ENCODE data around the gene MPV17L2.

The MPV17L2 gene

GRCh38 chr19:18225355-18225701 lies 32.3 kb downstream of the MPV17L2 start:
- no peak overlapping the region for H3K27ac ChIP-seq (ENCODE audit: insufficient read depth, low read length, poor library complexity, severe bottlenecking)
- peaks cover 42% of the 10 kb centered on the region for H3K27me3 ChIP-seq (replicated peaks; ENCODE audit: control insufficient read depth, insufficient read depth, low read length, poor library complexity, severe bottlenecking)
- peaks cover 24% of the 10 kb centered on the region for H3K4me1 ChIP-seq (ENCODE audit: control insufficient read depth, insufficient read depth, low read length, poor library complexity, severe bottlenecking)
- no peaks in the 10 kb centered on the region for H3K9me3 ChIP-seq (ENCODE audit: control insufficient read depth, low read length)
- DNase-seq: no peak
- no peaks in the 10 kb centered on the region for H3K36me3 ChIP-seq (ENCODE audit: control insufficient read depth, insufficient read depth, low read length)
- H3K4me3 ChIP-seq (ENCODE audit: insufficient read depth, low read depth, low read length, poor library complexity, severe bottlenecking): no peak overlapping the region

- no peak for DNase-seq
- no peak within 1 kb of the TSS for H3K4me3 ChIP-seq (ENCODE audit: insufficient read depth, low read depth, low read length, poor library complexity, severe bottlenecking)
- H3K9me3 ChIP-seq (ENCODE audit: control insufficient read depth, low read length): no peaks in the 10 kb centered on the region
- H3K36me3 ChIP-seq (ENCODE audit: control insufficient read depth, insufficient read depth, low read length): no peaks in the 10 kb centered on the region
- peaks cover 42% of the 10 kb centered on the region for H3K27me3 ChIP-seq (replicated peaks; ENCODE audit: control insufficient read depth, insufficient read depth, low read length, poor library complexity, severe bottlenecking)
- H3K27ac ChIP-seq (ENCODE audit: insufficient read depth, low read length, poor library complexity, severe bottlenecking): no peak within 1 kb of the TSS
- peaks cover 24% of the 10 kb centered on the region for H3K4me1 ChIP-seq (ENCODE audit: control insufficient read depth, insufficient read depth, low read length, poor library complexity, severe bottlenecking)
Observed at GRCh38 chr19:18225702-18226468, 32.9 kb downstream of the MPV17L2 start, which contains the start of gene PDE4C. PDE4C (minus strand) TSS chr19:18226438; CDS start chr19:18226415, 23 bp downstream.

- peaks cover 49% of the 10 kb centered on the region for H3K27me3 ChIP-seq (replicated peaks; ENCODE audit: control insufficient read depth, insufficient read depth, low read length, poor library complexity, severe bottlenecking)
- DNase-seq: no peak
- H3K9me3 ChIP-seq (ENCODE audit: control insufficient read depth, low read length): no peaks in the 10 kb centered on the region
- no peaks in the 10 kb centered on the region for H3K36me3 ChIP-seq (ENCODE audit: control insufficient read depth, insufficient read depth, low read length)
- no peak overlapping the region for H3K27ac ChIP-seq (ENCODE audit: insufficient read depth, low read length, poor library complexity, severe bottlenecking)
- H3K4me1 ChIP-seq (ENCODE audit: control insufficient read depth, insufficient read depth, low read length, poor library complexity, severe bottlenecking): peaks cover 24% of the 10 kb centered on the region
- H3K4me3 ChIP-seq (ENCODE audit: insufficient read depth, low read depth, low read length, poor library complexity, severe bottlenecking): no peak overlapping the region
Observed at GRCh38 chr19:18226956-18227780, 34.1 kb downstream of the MPV17L2 start.

GRCh38 chr19:18227781-18228271 lies 34.8 kb downstream of the MPV17L2 start:
- Histone ChIP-seq H3K36me3 (ENCODE audit: control insufficient read depth, insufficient read depth, low read length) (no peaks in the 10 kb centered on the region), H3K9me3 (ENCODE audit: control insufficient read depth, low read length) (no peaks in the 10 kb centered on the region), H3K4me3 (ENCODE audit: insufficient read depth, low read depth, low read length, poor library complexity, severe bottlenecking) (no peak overlapping the region), H3K27ac (ENCODE audit: insufficient read depth, low read length, poor library complexity, severe bottlenecking) (no peak overlapping the region), H3K4me1 (ENCODE audit: control insufficient read depth, insufficient read depth, low read length, poor library complexity, severe bottlenecking) (peaks cover 24% of the 10 kb centered on the region), H3K27me3 (replicated peaks; ENCODE audit: control insufficient read depth, insufficient read depth, low read length, poor library complexity, severe bottlenecking) (peaks cover 55% of the 10 kb centered on the region)
- no peak for DNase-seq

- H3K9me3 ChIP-seq (ENCODE audit: control insufficient read depth, low read length): no peaks in the 10 kb centered on the region
- H3K4me3 ChIP-seq (ENCODE audit: insufficient read depth, low read depth, low read length, poor library complexity, severe bottlenecking): no peak overlapping the region
- DNase-seq: no peak
- H3K27ac ChIP-seq (ENCODE audit: insufficient read depth, low read length, poor library complexity, severe bottlenecking): no peak overlapping the region
- H3K36me3 ChIP-seq (ENCODE audit: control insufficient read depth, insufficient read depth, low read length): no peaks in the 10 kb centered on the region
- H3K27me3 ChIP-seq (replicated peaks; ENCODE audit: control insufficient read depth, insufficient read depth, low read length, poor library complexity, severe bottlenecking): peaks cover 68% of the 10 kb centered on the region
- H3K4me1 ChIP-seq (ENCODE audit: control insufficient read depth, insufficient read depth, low read length, poor library complexity, severe bottlenecking): peaks cover 19% of the 10 kb centered on the region
Observed at GRCh38 chr19:18229474-18229873, 36.5 kb downstream of the MPV17L2 start.

GRCh38 chr19:18229915-18230314 lies 36.9 kb downstream of the MPV17L2 start:
- H3K36me3 ChIP-seq (ENCODE audit: control insufficient read depth, insufficient read depth, low read length): no peaks in the 10 kb centered on the region
- no peak overlapping the region for H3K27ac ChIP-seq (ENCODE audit: insufficient read depth, low read length, poor library complexity, severe bottlenecking)
- H3K4me3 ChIP-seq (ENCODE audit: insufficient read depth, low read depth, low read length, poor library complexity, severe bottlenecking): no peak overlapping the region
- no peak for DNase-seq
- peaks cover 66% of the 10 kb centered on the region for H3K27me3 ChIP-seq (replicated peaks; ENCODE audit: control insufficient read depth, insufficient read depth, low read length, poor library complexity, severe bottlenecking)
- H3K9me3 ChIP-seq (ENCODE audit: control insufficient read depth, low read length): no peaks in the 10 kb centered on the region
- peaks cover 15% of the 10 kb centered on the region for H3K4me1 ChIP-seq (ENCODE audit: control insufficient read depth, insufficient read depth, low read length, poor library complexity, severe bottlenecking)

GRCh38 chr19:18230941-18231734 lies 38.1 kb downstream of the MPV17L2 start:
- H3K27me3 ChIP-seq (replicated peaks; ENCODE audit: control insufficient read depth, insufficient read depth, low read length, poor library complexity, severe bottlenecking): peaks cover 56% of the 10 kb centered on the region
- no peak overlapping the region for H3K4me3 ChIP-seq (ENCODE audit: insufficient read depth, low read depth, low read length, poor library complexity, severe bottlenecking)
- DNase-seq: no peak
- no peaks in the 10 kb centered on the region for H3K9me3 ChIP-seq (ENCODE audit: control insufficient read depth, low read length)
- no peak overlapping the region for H3K27ac ChIP-seq (ENCODE audit: insufficient read depth, low read length, poor library complexity, severe bottlenecking)
- H3K4me1 ChIP-seq (ENCODE audit: control insufficient read depth, insufficient read depth, low read length, poor library complexity, severe bottlenecking): peaks cover 3% of the 10 kb centered on the region
- H3K36me3 ChIP-seq (ENCODE audit: control insufficient read depth, insufficient read depth, low read length): no peaks in the 10 kb centered on the region

- Histone ChIP-seq H3K4me3 (ENCODE audit: insufficient read depth, low read depth, low read length, poor library complexity, severe bottlenecking) (no peak overlapping the region), H3K27me3 (replicated peaks; ENCODE audit: control insufficient read depth, insufficient read depth, low read length, poor library complexity, severe bottlenecking) (peaks cover 50% of the 10 kb centered on the region)
Observed at GRCh38 chr19:18231775-18232174, 38.8 kb downstream of the MPV17L2 start.

GRCh38 chr19:18232540-18233223 lies 39.7 kb downstream of the MPV17L2 start:
- H3K9me3 ChIP-seq (ENCODE audit: control insufficient read depth, low read length): no peaks in the 10 kb centered on the region
- peaks cover 43% of the 10 kb centered on the region for H3K27me3 ChIP-seq (replicated peaks; ENCODE audit: control insufficient read depth, insufficient read depth, low read length, poor library complexity, severe bottlenecking)
- no peak overlapping the region for H3K4me3 ChIP-seq (ENCODE audit: insufficient read depth, low read depth, low read length, poor library complexity, severe bottlenecking)
- no peak for DNase-seq
- no peaks in the 10 kb centered on the region for H3K36me3 ChIP-seq (ENCODE audit: control insufficient read depth, insufficient read depth, low read length)
- H3K4me1 ChIP-seq (ENCODE audit: control insufficient read depth, insufficient read depth, low read length, poor library complexity, severe bottlenecking): no peaks in the 10 kb centered on the region
- no peak overlapping the region for H3K27ac ChIP-seq (ENCODE audit: insufficient read depth, low read length, poor library complexity, severe bottlenecking)

More at GRCh38 chr19:18231775-18232174, 38.8 kb downstream of the MPV17L2 start:
- no peaks in the 10 kb centered on the region for H3K9me3 ChIP-seq (ENCODE audit: control insufficient read depth, low read length)
- H3K27ac ChIP-seq (ENCODE audit: insufficient read depth, low read length, poor library complexity, severe bottlenecking): no peak overlapping the region
- no peaks in the 10 kb centered on the region for H3K36me3 ChIP-seq (ENCODE audit: control insufficient read depth, insufficient read depth, low read length)
- H3K4me1 ChIP-seq (ENCODE audit: control insufficient read depth, insufficient read depth, low read length, poor library complexity, severe bottlenecking): no peaks in the 10 kb centered on the region
- DNase-seq: no peak

Data from effector memory CD4-positive, alpha-beta T cell (primary cell).